ENCODE measurements around the gene IL1RAPL1. TPM values are rescaled to one million over a fixed set of nuclear protein-coding genes. Genes with fewer than 3 reads are reported as not detected.

The IL1RAPL1 gene
- total and polyA plus RNA-seq, 9 of the 15 experiments (the other 6 are each of a cell fraction or from before 2014, with no cell fraction given): 0.04 to 0.07 (median 0.04) TPM; not detected in 6

DNA sequence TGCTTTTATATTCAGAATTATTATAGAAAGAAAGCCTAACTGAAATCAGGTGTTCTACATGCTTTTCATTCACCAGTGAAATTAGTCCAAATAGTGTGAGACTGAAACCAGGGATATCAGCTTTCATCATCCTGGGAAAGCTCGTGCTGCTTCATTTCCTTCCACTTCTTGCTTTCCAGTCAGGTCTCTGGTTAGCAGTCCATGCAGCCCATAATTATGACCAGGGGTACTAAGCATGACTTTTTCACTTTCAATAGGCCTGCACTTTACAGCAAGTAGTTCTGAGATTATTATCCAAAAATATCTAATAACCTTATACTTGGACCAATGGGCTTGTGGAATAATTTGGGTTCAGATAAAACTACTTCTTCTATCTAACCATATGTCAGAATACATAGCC, 954.9 kb downstream of the IL1RAPL1 start:
- ChIA-PET CTCF (ENCODE audit: low intra/inter-chr PET ratio) (no interaction called here), POLR2A (no interaction called here)
- H3K9ac ChIP-seq (ENCODE audit: insufficient read depth in 1 of 2, low read depth in 2 of 2, low read length in 2 of 2): no peak overlapping the region
- H3K27ac ChIP-seq (ENCODE audit: extremely low read depth, low read depth, low read length): no peak overlapping the region
- WGBS (ENCODE audit: insufficient coverage, low coverage, missing lambda C conversion rate): 14% methylated on average over 1 of the region's 1 CpG
- no TSS peak for BruUV-seq (replicated peaks)
- DNase-seq (ENCODE audit: extremely low read depth in 1 of 4, low spot score in 3 of 4) (no peak), ATAC-seq (no peak), FAIRE-seq (no peak)
- in situ Hi-C loops (cut with MboI) (no loop called here), intact Hi-C loops (cut with micrococcal nuclease) (no loop called here)
- no peaks in the 10 kb centered on the region for H3K4me1 ChIP-seq (replicated peaks in 1 of 2; ENCODE audit: control insufficient read depth in 2 of 2, insufficient read depth in 2 of 2, low read length in 2 of 2)
- no peaks in the 10 kb centered on the region for H3K79me2 ChIP-seq (ENCODE audit: control insufficient read depth, insufficient read depth, low read length)
- no peaks in the 10 kb centered on the region for H4K20me1 ChIP-seq (replicated peaks; ENCODE audit: control insufficient read depth, insufficient read depth, low read length)
- H3K9me3 ChIP-seq (replicated peaks; ENCODE audit: control insufficient read depth, insufficient read depth, low read depth, low read length): no peaks in the 10 kb centered on the region
- H2AFZ ChIP-seq (ENCODE audit: low read depth, low read length): no peak overlapping the region
- H3K36me3 ChIP-seq (ENCODE audit: control insufficient read depth, insufficient read depth, low read length): no peaks in the 10 kb centered on the region
- no peaks in the 10 kb centered on the region for H3K9me1 ChIP-seq (ENCODE audit: control insufficient read depth, insufficient read depth, low read length)
- H3K4me3 ChIP-seq: no peak overlapping the region
- no peaks in the 10 kb centered on the region for H3K27me3 ChIP-seq (ENCODE audit: control insufficient read depth in 2 of 2, insufficient read depth in 2 of 2, low read length in 2 of 2)
- H3K4me2 ChIP-seq (ENCODE audit: insufficient read depth, low read length): no peak overlapping the region
- no peak for TF ChIP-seq SNAPC5 (CRISPR knock-in tag; IDR thresholded peaks at IDR 0.05)
- no peak for TF ChIP-seq MBD2 (IDR thresholded peaks at IDR 0.05; ENCODE audit: borderline replicate concordance, low read depth)
- no peak for TF ChIP-seq FIP1L1 (IDR thresholded peaks at IDR 0.05; ENCODE audit: low read depth, low read length, poor library complexity, severe bottlenecking)
- TF ChIP-seq HOXB6 (CRISPR knock-in tag; IDR thresholded peaks at IDR 0.05; ENCODE audit: borderline replicate concordance): no peak
- TF ChIP-seq PATZ1 (CRISPR knock-in tag; IDR thresholded peaks at IDR 0.05; ENCODE audit: borderline replicate concordance): no peak
- TF ChIP-seq TCF3 (CRISPR knock-in tag; IDR thresholded peaks at IDR 0.05): no peak
- TF ChIP-seq, protein P1, sequence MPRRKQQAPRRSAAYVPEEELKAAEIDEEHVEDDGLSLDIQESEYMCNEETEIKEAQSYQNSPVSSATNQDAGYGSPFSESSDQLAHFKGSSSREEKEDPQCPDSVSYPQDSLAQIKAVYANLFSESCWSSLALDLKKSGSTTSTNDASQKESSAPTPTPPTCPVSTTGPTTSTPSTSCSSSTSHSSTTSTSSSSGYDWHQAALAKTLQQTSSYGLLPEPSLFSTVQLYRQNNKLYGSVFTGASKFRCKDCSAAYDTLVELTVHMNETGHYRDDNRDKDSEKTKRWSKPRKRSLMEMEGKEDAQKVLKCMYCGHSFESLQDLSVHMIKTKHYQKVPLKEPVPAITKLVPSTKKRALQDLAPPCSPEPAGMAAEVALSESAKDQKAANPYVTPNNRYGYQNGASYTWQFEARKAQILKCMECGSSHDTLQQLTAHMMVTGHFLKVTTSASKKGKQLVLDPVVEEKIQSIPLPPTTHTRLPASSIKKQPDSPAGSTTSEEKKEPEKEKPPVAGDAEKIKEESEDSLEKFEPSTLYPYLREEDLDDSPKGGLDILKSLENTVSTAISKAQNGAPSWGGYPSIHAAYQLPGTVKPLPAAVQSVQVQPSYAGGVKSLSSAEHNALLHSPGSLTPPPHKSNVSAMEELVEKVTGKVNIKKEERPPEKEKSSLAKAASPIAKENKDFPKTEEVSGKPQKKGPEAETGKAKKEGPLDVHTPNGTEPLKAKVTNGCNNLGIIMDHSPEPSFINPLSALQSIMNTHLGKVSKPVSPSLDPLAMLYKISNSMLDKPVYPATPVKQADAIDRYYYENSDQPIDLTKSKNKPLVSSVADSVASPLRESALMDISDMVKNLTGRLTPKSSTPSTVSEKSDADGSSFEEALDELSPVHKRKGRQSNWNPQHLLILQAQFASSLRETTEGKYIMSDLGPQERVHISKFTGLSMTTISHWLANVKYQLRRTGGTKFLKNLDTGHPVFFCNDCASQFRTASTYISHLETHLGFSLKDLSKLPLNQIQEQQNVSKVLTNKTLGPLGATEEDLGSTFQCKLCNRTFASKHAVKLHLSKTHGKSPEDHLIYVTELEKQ (CRISPR knock-in tag; IDR thresholded peaks at IDR 0.05): no peak
- no peak for TF ChIP-seq TAF7 (tag; IDR thresholded peaks at IDR 0.05)
- TF ChIP-seq NFRKB (IDR thresholded peaks at IDR 0.05; ENCODE audit: low read depth): no peak
- no peak for TF ChIP-seq CCAR2 (IDR thresholded peaks at IDR 0.05; ENCODE audit: low read depth, low read length)
- no peak for TF ChIP-seq ZNF589 (CRISPR knock-in tag; IDR thresholded peaks at IDR 0.05; ENCODE audit: low read depth)
- TF ChIP-seq HDAC1 (IDR thresholded peaks at IDR 0.05): no peak
- TF ChIP-seq FOXA1 (IDR thresholded peaks at IDR 0.05; ENCODE audit: borderline replicate concordance): no peak
- no peak for TF ChIP-seq COPS2 (conservative IDR thresholded peaks at IDR 0.05)
- no peak for TF ChIP-seq XRCC3 (IDR thresholded peaks at IDR 0.05)

All from K562 (cell line).